ENCODE results near the gene WTIP.

The WTIP gene

GRCh38 chr19:34497112-34497805 lies 15.7 kb downstream of the WTIP start:
- Histone ChIP-seq H3K27ac (no peak overlapping the region), H3K27me3 (replicated peaks) (no peaks in the 10 kb centered on the region), H3K36me3 (replicated peaks) (peaks cover 31% of the 10 kb centered on the region), H3K4me3 (ENCODE audit: low read depth, low read length) (no peak overlapping the region)
- in situ Hi-C loops (cut with HindIII; ENCODE audit: low pct_ligation_motif_present, low sequenced_read_pairs), result no loop called here
- DNase-seq, result no peak
- no peak for TF ChIP-seq CTCF (IDR thresholded peaks at IDR 0.05; ENCODE audit: low read depth, low read length, missing control alignments)

- Histone ChIP-seq H3K4me3 (ENCODE audit: low read depth, low read length) (no peak overlapping the region), H3K27ac (no peak overlapping the region), H3K36me3 (replicated peaks) (peaks cover 18% of the 10 kb centered on the region), H3K27me3 (replicated peaks) (no peaks in the 10 kb centered on the region)
- TF ChIP-seq CTCF (IDR thresholded peaks at IDR 0.05; ENCODE audit: low read depth, low read length, missing control alignments), result no peak
- no peak for DNase-seq
- in situ Hi-C loops (cut with HindIII; ENCODE audit: low pct_ligation_motif_present, low sequenced_read_pairs), result no loop called here
These were observed 17.7 kb downstream of the WTIP start for GRCh38 chr19:34499155-34499834.

- DNase-seq, result no peak
- H3K27me3 ChIP-seq (replicated peaks), result no peaks in the 10 kb centered on the region
- no peak overlapping the region for H3K4me3 ChIP-seq (ENCODE audit: low read depth, low read length)
- TF ChIP-seq CTCF (IDR thresholded peaks at IDR 0.05; ENCODE audit: low read depth, low read length, missing control alignments), result no peak
- peaks cover 11% of the 10 kb centered on the region for H3K36me3 ChIP-seq (replicated peaks)
- in situ Hi-C loops (cut with HindIII; ENCODE audit: low pct_ligation_motif_present, low sequenced_read_pairs), result no loop called here
- H3K27ac ChIP-seq, result no peak overlapping the region
These were observed 19.1 kb downstream of the WTIP start for GRCh38 chr19:34500656-34501120.

- DNase-seq, result peak; percentile 87
- Histone ChIP-seq H3K36me3 (replicated peaks) (peaks cover 6% of the 10 kb centered on the region), H3K27me3 (replicated peaks) (no peaks in the 10 kb centered on the region), H3K4me3 (ENCODE audit: low read depth, low read length) (no peak overlapping the region), H3K27ac (no peak overlapping the region)
- in situ Hi-C loops (cut with HindIII; ENCODE audit: low pct_ligation_motif_present, low sequenced_read_pairs), result no loop called here
- peak; percentile 100 for TF ChIP-seq CTCF (IDR thresholded peaks at IDR 0.05; ENCODE audit: low read depth, low read length, missing control alignments)
These were observed 20.1 kb downstream of the WTIP start for GRCh38 chr19:34501339-34502320.

GRCh38 chr19:34502582-34503411 lies 21.2 kb downstream of the WTIP start:
- no peak for TF ChIP-seq CTCF (IDR thresholded peaks at IDR 0.05; ENCODE audit: low read depth, low read length, missing control alignments)
- Histone ChIP-seq H3K27ac (no peak overlapping the region), H3K27me3 (replicated peaks) (no peaks in the 10 kb centered on the region), H3K36me3 (replicated peaks) (peaks cover 6% of the 10 kb centered on the region), H3K4me3 (ENCODE audit: low read depth, low read length) (no peak overlapping the region)
- DNase-seq, result no peak
- in situ Hi-C loops (cut with HindIII; ENCODE audit: low pct_ligation_motif_present, low sequenced_read_pairs), result no loop called here
